ENCODE data around the gene SYT15.
"Not testable (repeated sequence)": the region's sequence is repeated elsewhere in the genome, so short reads cannot be mapped to it uniquely, and the experiment has no call there.

DNA sequence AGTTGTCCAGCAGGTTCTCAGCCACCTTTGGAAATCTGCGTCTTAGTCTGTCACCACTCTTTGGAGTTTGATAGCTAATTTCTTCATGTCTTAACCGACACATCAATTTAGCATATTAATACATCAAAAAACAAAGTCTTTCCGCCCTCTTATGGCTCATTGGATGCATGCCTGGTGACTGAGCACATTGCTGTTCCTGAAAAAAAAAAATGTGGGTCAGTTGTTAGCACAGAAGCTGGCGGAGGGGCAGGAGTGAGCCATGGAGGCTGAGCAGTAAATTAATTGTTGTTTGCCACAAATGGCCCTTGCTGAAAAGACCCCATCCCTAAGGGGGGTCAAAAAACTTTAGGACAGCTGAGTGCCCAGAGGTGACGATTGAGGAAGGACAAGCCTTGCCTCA, 5.6 kb upstream of the SYT15 start:
- TF ChIP-seq, protein P1, sequence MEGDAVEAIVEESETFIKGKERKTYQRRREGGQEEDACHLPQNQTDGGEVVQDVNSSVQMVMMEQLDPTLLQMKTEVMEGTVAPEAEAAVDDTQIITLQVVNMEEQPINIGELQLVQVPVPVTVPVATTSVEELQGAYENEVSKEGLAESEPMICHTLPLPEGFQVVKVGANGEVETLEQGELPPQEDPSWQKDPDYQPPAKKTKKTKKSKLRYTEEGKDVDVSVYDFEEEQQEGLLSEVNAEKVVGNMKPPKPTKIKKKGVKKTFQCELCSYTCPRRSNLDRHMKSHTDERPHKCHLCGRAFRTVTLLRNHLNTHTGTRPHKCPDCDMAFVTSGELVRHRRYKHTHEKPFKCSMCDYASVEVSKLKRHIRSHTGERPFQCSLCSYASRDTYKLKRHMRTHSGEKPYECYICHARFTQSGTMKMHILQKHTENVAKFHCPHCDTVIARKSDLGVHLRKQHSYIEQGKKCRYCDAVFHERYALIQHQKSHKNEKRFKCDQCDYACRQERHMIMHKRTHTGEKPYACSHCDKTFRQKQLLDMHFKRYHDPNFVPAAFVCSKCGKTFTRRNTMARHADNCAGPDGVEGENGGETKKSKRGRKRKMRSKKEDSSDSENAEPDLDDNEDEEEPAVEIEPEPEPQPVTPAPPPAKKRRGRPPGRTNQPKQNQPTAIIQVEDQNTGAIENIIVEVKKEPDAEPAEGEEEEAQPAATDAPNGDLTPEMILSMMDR (conservative IDR thresholded peaks at IDR 0.05; ENCODE audit: low read length): not testable (repeated sequence)
- TF ChIP-seq EZH2phosphoT487 (IDR thresholded peaks at IDR 0.05; ENCODE audit: borderline replicate concordance): not testable (repeated sequence)
